Spleen (tissue), 7 donors: Measurements from ENCODE around the gene MOCS3.

Experiments
- POLR2AphosphoS5 ChIP-seq, 3 donors: sonication (generic); formaldehyde crosslinking; IDR thresholded peaks; one replicate each; pipeline ENCODE4 v1.5.1; 2017; ENCODE audit warnings: antibody characterized with exemption in 3 of 3
- TF ChIP-seq, protein P1 (sequence below), 11 experiments: fragments of 200-600 bp in 7 of 11; fragments of 450-650 bp in 4 of 11; sonication (generic) in 4 of 11; IDR thresholded peaks in 8 of 11; conservative IDR thresholded peaks in 3 of 11; 1 replicate in 7 of 11; 2 replicates in 4 of 11; pipeline versions ENCODE4 v1.4.0 to v1.8.0; 2016 to 2021; ENCODE audit warnings: antibody characterized with exemption in 11 of 11, inconsistent platforms in 4 of 11, mild to moderate bottlenecking in 1 of 11
- donor health status: DM: no; HTN: no; CAD: no; lungs with moderate emphysema.
- donor health status: DM: no; HTN: no; CAD: no.
- donor health status: DM: no; HTN: no; CAD: no.

DNA sequence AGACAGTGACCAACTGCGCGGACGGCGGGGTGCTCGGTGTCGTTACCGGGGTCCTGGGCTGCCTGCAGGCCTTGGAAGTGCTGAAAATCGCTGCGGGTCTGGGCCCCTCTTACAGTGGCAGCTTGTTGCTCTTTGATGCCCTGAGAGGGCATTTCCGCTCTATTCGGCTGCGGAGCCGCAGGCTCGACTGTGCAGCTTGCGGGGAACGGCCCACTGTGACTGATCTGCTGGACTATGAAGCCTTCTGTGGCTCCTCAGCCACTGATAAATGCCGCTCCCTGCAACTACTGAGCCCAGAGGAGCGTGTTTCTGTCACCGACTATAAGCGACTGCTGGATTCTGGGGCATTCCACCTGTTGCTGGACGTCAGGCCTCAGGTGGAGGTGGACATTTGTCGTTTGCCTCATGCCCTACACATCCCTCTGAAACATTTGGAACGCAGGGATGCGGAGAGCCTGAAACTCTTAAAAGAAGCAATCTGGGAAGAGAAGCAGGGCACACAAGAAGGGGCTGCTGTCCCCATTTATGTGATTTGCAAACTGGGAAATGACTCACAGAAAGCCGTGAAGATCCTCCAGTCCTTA lies 1.0 kb downstream of the MOCS3 start:
- TF ChIP-seq POLR2AphosphoS5 (IDR thresholded peaks at IDR 0.05): no peak
- TF ChIP-seq, protein P1, sequence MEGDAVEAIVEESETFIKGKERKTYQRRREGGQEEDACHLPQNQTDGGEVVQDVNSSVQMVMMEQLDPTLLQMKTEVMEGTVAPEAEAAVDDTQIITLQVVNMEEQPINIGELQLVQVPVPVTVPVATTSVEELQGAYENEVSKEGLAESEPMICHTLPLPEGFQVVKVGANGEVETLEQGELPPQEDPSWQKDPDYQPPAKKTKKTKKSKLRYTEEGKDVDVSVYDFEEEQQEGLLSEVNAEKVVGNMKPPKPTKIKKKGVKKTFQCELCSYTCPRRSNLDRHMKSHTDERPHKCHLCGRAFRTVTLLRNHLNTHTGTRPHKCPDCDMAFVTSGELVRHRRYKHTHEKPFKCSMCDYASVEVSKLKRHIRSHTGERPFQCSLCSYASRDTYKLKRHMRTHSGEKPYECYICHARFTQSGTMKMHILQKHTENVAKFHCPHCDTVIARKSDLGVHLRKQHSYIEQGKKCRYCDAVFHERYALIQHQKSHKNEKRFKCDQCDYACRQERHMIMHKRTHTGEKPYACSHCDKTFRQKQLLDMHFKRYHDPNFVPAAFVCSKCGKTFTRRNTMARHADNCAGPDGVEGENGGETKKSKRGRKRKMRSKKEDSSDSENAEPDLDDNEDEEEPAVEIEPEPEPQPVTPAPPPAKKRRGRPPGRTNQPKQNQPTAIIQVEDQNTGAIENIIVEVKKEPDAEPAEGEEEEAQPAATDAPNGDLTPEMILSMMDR (IDR thresholded peaks at IDR 0.05 in 8 of 11, conservative IDR thresholded peaks at IDR 0.05 in 3 of 11): no peak
